GM21717 (cell line): ENCODE data around the gene PGA3.
"Not testable (repeated sequence)": the region's sequence is repeated elsewhere in the genome, so short reads cannot be mapped to it uniquely, and the experiment has no call there.

Experiments
- ATAC-seq: cut with Tn5 transposase; IDR thresholded peaks from one replicate; pipeline ENCODE4 v1.9.1; 2021; ENCODE audit warnings: mild to moderate bottlenecking, moderate library complexity; ENCODE audit not compliant: unreplicated experiment

PGA3 gene

DNA sequence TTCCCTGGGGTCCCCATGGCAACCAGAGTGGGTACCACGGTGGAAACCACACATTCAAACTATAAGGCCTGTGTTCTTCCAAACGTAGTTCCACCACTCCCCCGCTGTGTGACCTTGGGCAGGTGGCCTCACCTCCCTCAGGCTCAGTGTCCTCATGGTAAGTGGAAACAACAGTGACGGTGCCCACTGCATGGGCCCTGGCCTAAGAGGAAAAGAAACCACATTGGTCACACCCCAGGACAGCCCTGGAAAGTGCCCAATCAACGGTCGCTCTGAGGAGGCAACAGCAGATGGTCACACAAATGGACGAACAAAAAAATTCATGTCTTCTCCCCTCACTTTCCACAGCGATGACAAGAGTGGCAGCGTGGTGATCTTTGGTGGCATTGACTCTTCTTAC, 44.8 kb downstream of the PGA3 start:
- ATAC-seq = not testable (repeated sequence)

DNA sequence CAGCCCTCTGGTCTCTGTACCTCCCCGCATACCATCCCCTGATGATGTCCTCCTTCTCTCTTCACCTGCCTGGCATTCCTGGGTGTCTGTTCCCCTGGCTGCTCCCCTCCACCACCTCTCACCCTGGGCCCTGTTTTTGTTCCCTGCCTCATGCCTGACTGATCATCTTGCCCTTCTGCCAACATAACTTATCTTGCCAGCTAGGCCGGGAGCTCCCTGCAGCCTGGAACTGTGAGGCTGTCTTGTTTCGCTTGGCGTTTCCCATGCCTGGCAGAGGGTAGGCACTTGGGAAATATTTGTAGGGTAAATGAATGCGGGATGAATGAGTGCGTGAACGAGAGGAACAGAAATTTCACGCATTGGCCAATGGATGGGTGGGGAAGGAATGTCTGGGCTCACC, 45.9 kb downstream of the PGA3 start:
- not testable (repeated sequence) for ATAC-seq

DNA sequence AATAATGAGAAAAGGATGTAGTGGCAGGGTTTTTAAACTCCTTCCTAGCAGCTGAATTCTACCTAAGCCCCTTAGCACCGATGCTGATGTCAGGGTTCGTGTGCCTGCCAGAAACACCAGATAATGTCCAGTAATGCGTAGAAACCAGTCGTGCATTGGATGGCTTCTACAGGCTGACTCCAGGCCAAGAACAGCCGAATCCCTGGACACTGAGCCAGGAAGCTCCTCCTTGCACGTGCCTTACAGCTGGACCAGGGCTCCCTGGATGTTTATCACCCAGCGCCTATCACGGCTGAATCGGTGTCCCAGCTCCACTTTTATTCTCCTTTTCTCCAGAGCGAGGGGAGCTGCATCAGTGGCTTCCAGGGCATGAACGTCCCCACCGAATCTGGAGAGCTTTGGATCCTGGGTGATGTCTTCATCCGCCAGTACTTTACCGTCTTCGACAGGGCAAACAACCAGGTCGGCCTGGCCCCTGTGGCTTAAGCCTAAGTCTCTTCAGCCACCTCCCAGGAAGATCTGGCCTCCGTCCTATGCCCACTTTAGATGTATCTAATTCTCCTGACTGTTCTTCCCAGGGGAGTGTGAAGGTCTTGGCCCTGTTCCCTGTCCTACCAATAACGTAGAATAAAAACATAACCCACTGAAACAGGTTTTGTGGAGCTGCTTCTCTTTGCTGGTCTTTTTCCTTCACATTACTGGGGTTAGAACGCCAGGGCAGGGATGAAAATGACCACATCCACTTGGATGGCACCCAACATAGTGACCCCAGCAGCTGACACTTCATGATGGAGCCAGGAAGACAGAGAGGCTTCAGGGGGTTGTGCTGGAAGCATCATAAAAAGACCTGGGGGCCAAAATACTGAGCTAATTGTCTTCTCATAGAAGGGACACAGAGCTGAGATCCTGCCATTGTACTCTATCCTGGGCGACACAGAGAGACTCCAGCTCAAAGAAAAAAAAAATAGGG, 47.8 kb downstream of the PGA3 start:
- not testable (repeated sequence) for ATAC-seq

DNA sequence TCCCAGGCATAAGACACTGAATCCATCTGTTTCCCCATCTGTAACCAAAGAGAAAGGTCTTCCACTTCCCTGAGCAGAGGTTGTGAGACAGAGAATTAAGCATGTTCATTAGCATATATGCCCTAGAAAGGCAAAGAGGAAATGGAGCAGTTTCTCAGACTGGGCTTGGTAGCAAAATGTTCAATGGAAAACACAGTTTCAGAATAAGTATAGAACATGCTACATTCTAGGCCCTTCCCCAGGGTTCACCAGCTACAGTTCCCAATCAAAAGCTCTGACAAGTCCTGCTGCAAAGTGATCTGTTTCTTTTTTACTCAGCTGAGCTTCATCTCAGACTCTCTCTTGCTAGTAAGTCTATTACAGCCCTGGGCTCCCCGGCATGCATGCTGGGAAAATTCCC, 49.0 kb downstream of the PGA3 start:
- ATAC-seq = not testable (repeated sequence)

DNA sequence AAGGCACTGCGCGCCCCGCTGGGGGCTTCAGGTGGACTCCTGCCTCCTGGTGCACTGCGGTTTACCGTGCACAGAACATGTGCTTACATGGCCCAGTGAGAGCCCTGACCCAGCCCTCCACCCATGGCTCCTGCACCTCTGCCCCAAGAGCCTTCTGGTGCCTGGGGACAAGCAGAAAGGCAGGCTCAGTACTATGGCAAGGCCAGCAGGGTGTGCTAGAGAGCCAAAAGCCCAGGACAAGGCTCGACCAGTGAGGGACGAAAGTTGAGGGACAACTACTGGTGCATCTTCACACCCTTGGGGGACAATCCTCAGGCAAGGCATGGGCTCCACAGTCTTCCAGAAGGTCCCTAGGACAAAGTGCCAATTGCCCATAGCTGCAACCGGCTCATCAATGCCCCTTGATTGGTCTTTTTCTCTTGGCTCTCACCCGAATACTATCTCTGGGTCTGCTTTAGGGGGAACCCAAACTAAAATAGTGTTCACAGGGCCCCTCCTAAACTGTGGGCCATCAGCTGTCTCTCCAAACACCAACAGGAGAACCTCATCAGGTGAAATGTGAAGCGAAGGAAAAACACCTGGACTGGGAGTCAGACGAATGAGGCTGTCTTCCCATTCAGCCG, 51.2 kb downstream of the PGA3 start:
- peak; percentile 72 for ATAC-seq

DNA sequence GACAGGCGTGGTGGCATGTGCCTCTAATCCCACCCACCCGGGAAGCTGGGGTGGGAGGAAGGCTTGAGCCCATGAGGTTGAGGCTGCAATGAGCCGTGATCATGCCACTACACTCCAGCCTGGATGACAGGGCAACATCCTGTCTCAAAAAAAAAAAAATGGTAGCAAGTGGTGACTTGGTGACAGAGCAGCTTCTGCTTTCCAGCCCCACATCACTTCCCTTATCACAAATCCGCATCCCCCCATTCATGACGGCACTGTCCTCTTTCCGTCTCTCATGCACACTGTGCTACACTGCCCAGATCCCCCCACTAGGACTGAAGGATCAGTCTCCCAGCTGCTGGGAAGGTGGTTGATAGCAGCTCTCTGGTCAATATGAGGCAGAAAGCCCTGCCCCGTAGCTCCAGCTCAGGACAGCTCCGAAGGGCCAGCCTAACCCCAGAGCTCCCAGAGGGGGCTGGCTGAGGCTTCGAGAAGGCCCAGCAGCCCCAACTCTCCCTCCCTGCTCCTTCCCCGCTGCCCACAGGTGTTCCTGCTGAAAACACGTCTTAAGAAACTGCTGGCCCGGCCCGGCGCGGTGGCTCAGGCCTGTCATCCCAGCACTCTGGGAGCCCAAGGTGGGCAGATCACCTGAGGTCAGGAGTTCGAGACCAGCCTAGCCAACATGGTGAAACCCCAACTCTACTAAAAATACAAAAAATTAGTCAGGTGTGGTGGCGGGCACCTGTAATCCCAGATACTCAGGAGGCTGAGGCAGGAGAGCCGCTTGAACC, 53.6 kb downstream of the PGA3 start:
- ATAC-seq = no peak

DNA sequence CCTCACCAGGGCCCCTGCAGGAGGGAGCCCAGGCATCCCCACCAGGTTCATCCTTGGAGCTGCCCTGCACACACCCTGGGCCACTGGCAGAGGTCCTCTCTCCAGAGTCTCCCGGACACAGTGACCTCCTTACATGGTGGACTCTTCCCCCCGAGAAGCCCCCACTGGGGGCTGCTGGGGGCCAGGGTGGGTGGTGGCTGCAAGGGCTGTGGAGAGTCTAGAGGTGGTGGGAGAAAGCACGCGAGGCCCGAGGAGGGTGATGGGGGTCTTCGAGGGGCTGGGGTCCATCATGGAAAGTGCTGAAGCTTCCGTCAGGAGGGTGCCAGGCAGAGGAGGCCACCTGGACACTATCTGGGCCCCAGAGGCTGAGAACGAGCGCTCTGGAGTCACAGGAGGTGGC, 55.2 kb downstream of the PGA3 start:
- no peak for ATAC-seq

DNA sequence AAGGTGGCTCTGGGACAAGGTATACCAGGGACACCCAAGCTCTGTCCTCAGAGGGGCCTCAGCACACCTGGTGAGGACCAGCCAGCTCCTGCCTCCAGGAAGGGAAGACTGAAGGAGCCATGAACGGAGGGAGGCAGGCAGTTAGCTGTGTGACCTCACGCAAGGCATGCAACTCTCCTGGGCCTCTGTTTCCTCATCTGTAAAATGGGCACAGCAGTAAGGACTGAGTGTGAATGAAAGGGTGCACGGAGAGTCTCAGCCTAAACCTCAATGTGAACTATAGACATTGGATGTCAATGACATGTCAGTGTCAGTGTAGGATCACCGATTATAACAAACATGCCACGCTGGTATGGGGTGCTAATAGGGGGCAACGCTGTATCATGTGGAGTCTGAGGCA, 56.0 kb downstream of the PGA3 start:
- ATAC-seq = no peak
